Vagina (tissue), 2 donors: ENCODE measurements around the gene DBH.

Experiments used
- CTCF ChIP-seq, 3 experiments: fragments of 450-650 bp in 2 of 3; fragments of 200-600 bp in 1 of 3; sonication (generic) in 1 of 3; IDR thresholded peaks; one replicate each; pipeline ENCODE4 v1.5.1; 2017 to 2019; ENCODE audit warnings: antibody characterized with exemption in 3 of 3, mild to moderate bottlenecking in 2 of 3, moderate library complexity in 2 of 3
- POLR2A ChIP-seq, 2 donors: fragments of 450-650 bp; IDR thresholded peaks; one replicate each; pipeline ENCODE4 v1.6.1; 2017; ENCODE audit warnings: antibody characterized with exemption in 2 of 2, mild to moderate bottlenecking in 2 of 2, moderate library complexity in 2 of 2
- POLR2AphosphoS5 ChIP-seq, 2 donors: sonication (generic); formaldehyde crosslinking; IDR thresholded peaks; one replicate each; pipeline ENCODE4 v1.9.0; 2017; ENCODE audit warnings: antibody characterized with exemption in 2 of 2, mild to moderate bottlenecking in 2 of 2, low read depth in 1 of 2; ENCODE audit not compliant: insufficient read depth in 1 of 2

DNA sequence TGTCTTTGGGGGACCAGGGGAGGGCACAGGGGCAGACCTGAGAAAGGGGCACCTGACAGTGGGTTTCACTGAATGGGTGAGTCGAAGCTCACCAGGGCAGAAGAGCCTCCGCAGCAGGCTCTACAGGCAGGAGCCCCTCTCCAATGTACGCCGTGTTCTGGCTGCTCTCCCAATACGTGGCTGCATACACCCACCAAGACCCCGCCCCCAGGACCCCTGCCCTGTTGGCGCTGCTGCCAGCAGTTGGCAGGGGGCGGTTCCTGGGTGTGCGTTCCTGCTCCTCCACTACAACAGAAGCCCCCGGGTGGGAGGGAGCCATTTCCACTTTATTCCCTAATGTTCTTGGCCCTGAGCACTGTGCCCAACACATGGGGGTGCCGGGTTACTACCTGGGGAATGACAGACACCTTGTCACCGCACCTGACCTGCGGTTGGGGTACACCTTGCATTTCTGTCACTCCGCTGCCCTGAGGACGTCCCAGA lies 71.6 kb downstream of the DBH start:
- TF ChIP-seq CTCF (IDR thresholded peaks at IDR 0.05) (no peak), POLR2A (IDR thresholded peaks at IDR 0.05) (no peak), POLR2AphosphoS5 (IDR thresholded peaks at IDR 0.05; ENCODE audit: insufficient read depth in 1 of 2, low read depth in 1 of 2) (no peak)
